Testis (tissue), 3 donors: ENCODE results near the gene ENPP6. TPM values are rescaled to one million over a fixed set of nuclear protein-coding genes. Genes with fewer than 3 reads are reported as not detected.

ENCODE experiments used
- DNase-seq: peaks from one replicate; pipeline ENCODE4 v3.0.0-alpha.2; 2019
- H3K27ac ChIP-seq, 2 donors: fragments of 200-600 bp; sonication (generic); one replicate each; pipeline ENCODE4 v1.5.1; 2019
- H3K27me3 ChIP-seq: fragments of 200-600 bp; sonication (generic); one replicate; pipeline ENCODE4 v1.5.1; 2019
- H3K36me3 ChIP-seq: fragments of 200-600 bp; sonication (generic); one replicate; pipeline ENCODE4 v1.5.1; 2017; ENCODE audit warnings: low read depth; ENCODE audit errors: missing control alignments
- H3K4me1 ChIP-seq: fragments of 200-600 bp; sonication (generic); one replicate; pipeline ENCODE4 v1.5.1; 2019
- H3K4me3 ChIP-seq, 2 donors: fragments of 200-600 bp; sonication (generic); one replicate each; pipeline ENCODE4 v1.5.1; 2017 to 2019
- H3K9me3 ChIP-seq: fragments of 200-600 bp; sonication (generic); one replicate; pipeline ENCODE4 v1.5.1; 2017
- POLR2A ChIP-seq: fragments of 450-650 bp; IDR thresholded peaks from one replicate; pipeline ENCODE4 v1.6.1; 2017; ENCODE audit warnings: antibody characterized with exemption, mild to moderate bottlenecking, moderate library complexity
- WGBS, 2 donors: methylation state at CpG; one replicate each; pipeline ENCODE4 v1.1.5; 2018; 5-methylcytosine and 5-hydroxymethylcytosine counted together
- intact Hi-C: fragments of 100-400 bp; cut with DNase I; formaldehyde crosslinking; loops from one replicate; pipeline ENCODE4 v1.15.1; 2023; ENCODE audit warnings: low total_unique reads
- polyA plus RNA-seq: library from polyadenylated mRNA; stranded (reverse); fragments of 350-450 nt; fragmentation: Illumina TruSeq; extraction: RNeasy Lipid Tissue Mini Kit (QIAGEN cat#74804); gene quantifications from one replicate; pipeline ENCODE4 v1.2.3, GENCODE V29; 2014; ENCODE audit warnings: low read depth, low replicate concordance; ENCODE audit not compliant: insufficient read depth
- total RNA-seq, 2 donors: library from RNA; depleted of rRNA; stranded (reverse); fragments of >200 nt; gene quantifications; one replicate each; pipeline ENCODE4 v1.2.3, GENCODE V29; 2016
- TF ChIP-seq, protein P1 (sequence below), 3 experiments: fragments of 450-650 bp in 2 of 3; fragments of 200-600 bp in 1 of 3; sonication (generic) in 1 of 3; IDR thresholded peaks; one replicate each; pipeline ENCODE4 v1.5.1; 2016 to 2019; ENCODE audit warnings: antibody characterized with exemption in 3 of 3, mild to moderate bottlenecking in 2 of 3, moderate library complexity in 1 of 3

The ENPP6 gene
- total and polyA plus RNA-seq, 3 donors from 2014 or later, result 2.0 to 4.9 (median 3.5) TPM

DNA sequence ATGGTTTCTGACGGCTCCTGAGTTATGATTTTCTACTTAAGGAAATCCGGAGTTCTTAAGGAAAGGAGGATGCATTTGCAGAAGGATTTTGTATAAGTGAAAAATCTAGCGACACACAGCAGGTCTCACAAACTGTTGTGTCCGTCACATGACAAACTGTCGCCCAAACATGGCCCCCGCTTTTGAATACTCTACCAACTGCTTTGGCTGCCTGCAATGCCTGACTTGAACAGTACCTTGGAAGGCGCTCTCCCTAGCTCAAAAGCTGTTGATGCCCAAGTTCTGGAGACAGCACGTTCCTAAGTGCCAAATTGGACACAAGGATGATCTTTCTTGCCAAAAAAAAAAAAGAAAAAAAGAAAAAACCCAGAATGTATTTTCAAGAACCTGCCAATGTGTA is 103.2 kb downstream of the ENPP6 start:
- no peaks in the 10 kb centered on the region for H3K9me3 ChIP-seq
- no peaks in the 10 kb centered on the region for H3K27me3 ChIP-seq
- WGBS, 2 donors, result 89 to 90% methylated on average over 8 of the region's 8 CpGs
- intact Hi-C loops, result no loop called here
- TF ChIP-seq, protein P1, sequence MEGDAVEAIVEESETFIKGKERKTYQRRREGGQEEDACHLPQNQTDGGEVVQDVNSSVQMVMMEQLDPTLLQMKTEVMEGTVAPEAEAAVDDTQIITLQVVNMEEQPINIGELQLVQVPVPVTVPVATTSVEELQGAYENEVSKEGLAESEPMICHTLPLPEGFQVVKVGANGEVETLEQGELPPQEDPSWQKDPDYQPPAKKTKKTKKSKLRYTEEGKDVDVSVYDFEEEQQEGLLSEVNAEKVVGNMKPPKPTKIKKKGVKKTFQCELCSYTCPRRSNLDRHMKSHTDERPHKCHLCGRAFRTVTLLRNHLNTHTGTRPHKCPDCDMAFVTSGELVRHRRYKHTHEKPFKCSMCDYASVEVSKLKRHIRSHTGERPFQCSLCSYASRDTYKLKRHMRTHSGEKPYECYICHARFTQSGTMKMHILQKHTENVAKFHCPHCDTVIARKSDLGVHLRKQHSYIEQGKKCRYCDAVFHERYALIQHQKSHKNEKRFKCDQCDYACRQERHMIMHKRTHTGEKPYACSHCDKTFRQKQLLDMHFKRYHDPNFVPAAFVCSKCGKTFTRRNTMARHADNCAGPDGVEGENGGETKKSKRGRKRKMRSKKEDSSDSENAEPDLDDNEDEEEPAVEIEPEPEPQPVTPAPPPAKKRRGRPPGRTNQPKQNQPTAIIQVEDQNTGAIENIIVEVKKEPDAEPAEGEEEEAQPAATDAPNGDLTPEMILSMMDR (IDR thresholded peaks at IDR 0.05), result no peak
- TF ChIP-seq POLR2A, result no peak
- no peak overlapping the region for H3K27ac ChIP-seq
- H3K36me3 ChIP-seq, result no peaks in the 10 kb centered on the region
- no peak overlapping the region for H3K4me3 ChIP-seq
- H3K4me1 ChIP-seq, result no peaks in the 10 kb centered on the region
- no peak for DNase-seq

DNA sequence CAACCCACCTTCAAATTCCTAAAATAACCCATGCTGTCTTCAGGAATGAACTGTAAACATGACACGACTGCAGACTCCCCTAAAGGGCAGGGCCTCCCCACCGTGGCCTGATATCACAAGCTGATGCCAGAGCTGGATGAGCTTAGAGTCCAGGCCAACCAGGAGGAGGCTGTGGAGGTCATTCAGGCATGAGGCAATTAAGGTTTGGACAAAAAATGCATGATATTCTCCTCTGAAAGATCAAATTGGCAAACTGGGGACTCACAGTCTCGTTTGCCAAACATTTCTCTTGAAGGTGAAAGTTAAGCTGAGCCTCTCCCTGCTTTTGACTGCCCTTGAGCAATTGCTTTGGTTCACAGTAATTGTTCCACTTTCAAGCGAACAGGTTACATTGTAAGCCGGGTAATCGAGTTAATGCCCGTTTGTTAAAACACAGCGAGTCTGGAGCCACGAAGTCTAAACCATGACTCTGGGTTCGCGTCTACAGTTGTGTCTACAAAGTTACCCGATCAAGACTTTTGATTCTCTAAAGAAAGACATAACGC is 105.6 kb downstream of the ENPP6 start:
- H3K36me3 ChIP-seq, result no peaks in the 10 kb centered on the region
- H3K4me3 ChIP-seq, result no peak overlapping the region
- TF ChIP-seq, protein P1 (IDR thresholded peaks at IDR 0.05), result no peak
- H3K27me3 ChIP-seq, result no peaks in the 10 kb centered on the region
- DNase-seq, result no peak
- no peaks in the 10 kb centered on the region for H3K4me1 ChIP-seq
- 81 to 88% methylated on average over 13 of the region's 13 CpGs for WGBS, 2 donors
- no peak overlapping the region for H3K27ac ChIP-seq
- no peaks in the 10 kb centered on the region for H3K9me3 ChIP-seq
- intact Hi-C loops, result no loop called here

DNA sequence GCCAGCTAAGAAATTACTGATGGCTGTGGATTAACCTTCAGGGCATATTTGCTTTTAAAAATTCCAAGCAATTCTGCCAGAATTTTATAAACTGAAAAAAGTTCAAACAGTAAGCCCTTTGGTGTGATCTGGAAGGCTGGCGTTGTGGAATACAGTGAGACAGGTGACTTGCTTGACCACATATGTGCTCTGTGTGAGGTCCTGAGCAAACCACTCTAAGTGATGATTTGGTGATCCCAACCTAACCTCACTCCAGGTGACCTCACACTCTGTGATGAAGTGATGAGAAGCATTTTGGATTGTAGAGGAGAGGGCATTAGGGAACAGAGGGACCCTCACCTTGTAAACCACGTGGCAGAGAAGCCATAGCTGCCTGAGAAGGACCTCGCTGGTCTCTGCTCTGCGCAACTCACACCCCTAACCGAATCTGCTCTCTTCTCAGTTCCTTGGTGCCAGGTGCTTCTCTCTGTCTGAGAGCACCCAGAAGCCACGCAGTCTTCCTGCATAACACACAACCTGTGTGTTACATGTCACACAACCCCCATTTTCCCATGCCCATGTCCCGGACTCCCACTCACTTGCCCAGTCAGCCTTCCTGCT is 106.3 kb downstream of the ENPP6 start:
- no peaks in the 10 kb centered on the region for H3K27me3 ChIP-seq
- DNase-seq, result no peak
- TF ChIP-seq POLR2A, result no peak
- TF ChIP-seq, protein P1 (IDR thresholded peaks at IDR 0.05), result no peak
- H3K27ac ChIP-seq, result no peak overlapping the region
- H3K4me1 ChIP-seq, result no peaks in the 10 kb centered on the region
- no peak overlapping the region for H3K4me3 ChIP-seq
- intact Hi-C loops, result no loop called here
- H3K9me3 ChIP-seq, result no peaks in the 10 kb centered on the region
- no peaks in the 10 kb centered on the region for H3K36me3 ChIP-seq
- WGBS, 2 donors, result 90 to 94% methylated on average over 7 of the region's 7 CpGs

DNA sequence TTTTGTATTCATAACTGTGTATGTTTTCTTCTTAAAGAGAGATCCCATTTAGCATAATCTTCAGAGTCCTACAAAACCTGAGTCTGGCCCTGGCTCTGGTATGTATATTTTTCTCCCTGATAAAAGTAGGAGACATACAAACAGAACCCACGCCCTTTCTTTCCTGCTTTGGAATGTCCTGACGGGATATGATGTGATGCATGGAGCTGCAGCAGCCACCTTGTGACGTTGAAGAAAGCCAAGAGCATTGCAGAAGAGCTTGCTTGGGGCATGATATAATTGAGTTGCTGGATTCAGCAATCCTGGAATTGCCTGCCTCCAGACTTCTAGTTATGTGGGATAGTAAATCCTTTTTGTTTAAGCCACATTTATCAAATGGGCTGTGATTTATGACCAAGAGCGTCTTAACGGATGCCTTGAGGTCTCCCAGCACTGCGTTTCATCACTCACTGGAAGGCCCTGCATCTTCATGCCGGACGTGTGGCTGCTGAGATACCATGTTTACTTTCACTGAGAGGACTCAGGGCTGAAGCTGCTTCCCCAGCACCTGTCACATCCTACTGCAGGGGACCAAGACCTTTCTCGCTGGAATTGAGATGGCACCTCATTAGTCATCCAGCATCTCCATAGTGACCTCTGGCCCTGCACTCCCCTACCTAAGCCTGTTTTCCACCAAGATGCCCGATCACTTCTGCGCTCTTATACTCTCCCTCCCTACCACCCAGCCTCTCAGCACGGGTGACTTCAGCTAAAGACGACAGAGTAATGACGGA is 107.0 kb downstream of the ENPP6 start:
- no peaks in the 10 kb centered on the region for H3K36me3 ChIP-seq
- H3K4me1 ChIP-seq, result no peaks in the 10 kb centered on the region
- intact Hi-C loops, result no loop called here
- H3K27ac ChIP-seq, result no peak overlapping the region
- no peaks in the 10 kb centered on the region for H3K27me3 ChIP-seq
- DNase-seq, result no peak
- 89 to 90% methylated on average over 14 of the region's 14 CpGs for WGBS, 2 donors
- H3K9me3 ChIP-seq, result no peaks in the 10 kb centered on the region
- H3K4me3 ChIP-seq, result no peak overlapping the region
- TF ChIP-seq POLR2A, result no peak
- TF ChIP-seq, protein P1 (IDR thresholded peaks at IDR 0.05), result no peak
